SK-N-MC (cell line): ENCODE measurements around the gene HS6ST1.
"Not testable (repeated sequence)": the region's sequence is repeated elsewhere in the genome, so short reads cannot be mapped to it uniquely, and the experiment has no call there.

Experiments
- EZH2 ChIP-seq: fragments of 200-600 bp; sonication (generic); IDR thresholded peaks from one replicate; pipeline ENCODE4 v1.6.1; 2017; ENCODE audit warnings: antibody characterized with exemption
- FOXP2 ChIP-seq: optimal IDR thresholded peaks from 2 replicates; pipeline ENCODE3; 2011; ENCODE audit warnings: mild to moderate bottlenecking, moderate library complexity; ENCODE audit not compliant: insufficient read depth; ENCODE audit errors: extremely low read length, control extremely low read depth
- POLR2AphosphoS5 ChIP-seq: IDR thresholded peaks from 2 replicates; pipeline ENCODE4 v1.6.1; 2012; ENCODE audit warnings: mild to moderate bottlenecking, low read depth, low read length, borderline replicate concordance

- TF ChIP-seq EZH2, POLR2AphosphoS5, FOXP2: not testable (repeated sequence)
Measured at GRCh38 chr2:128265608-128265993, 53.1 kb downstream of the HS6ST1 start.
